ENCODE results near the gene ERLEC1.

The ERLEC1 gene

DNA sequence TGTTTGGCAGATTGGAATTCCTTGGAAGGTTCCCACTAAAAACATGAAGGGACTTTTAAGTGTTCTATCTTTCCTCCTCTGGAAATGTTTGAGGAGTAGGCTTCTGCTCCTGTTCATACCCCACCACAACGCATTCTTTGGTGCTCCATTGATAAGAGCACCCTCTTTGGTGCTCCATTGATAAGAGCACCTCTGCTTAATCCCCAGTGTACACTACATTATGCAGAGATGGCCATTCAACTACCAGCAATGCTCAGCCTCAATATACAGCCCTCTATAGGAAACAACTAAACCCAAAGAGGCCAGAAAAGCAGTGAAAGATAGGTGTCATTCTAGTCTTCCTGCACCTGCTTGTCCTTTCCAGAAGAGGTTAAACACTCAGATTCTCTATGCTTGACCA lies 21.1 kb upstream of the ERLEC1 start:
- in situ Hi-C loops (cut with HindIII; ENCODE audit: low pct_ligation_motif_present, low sequenced_read_pairs) = no loop called here

DNA sequence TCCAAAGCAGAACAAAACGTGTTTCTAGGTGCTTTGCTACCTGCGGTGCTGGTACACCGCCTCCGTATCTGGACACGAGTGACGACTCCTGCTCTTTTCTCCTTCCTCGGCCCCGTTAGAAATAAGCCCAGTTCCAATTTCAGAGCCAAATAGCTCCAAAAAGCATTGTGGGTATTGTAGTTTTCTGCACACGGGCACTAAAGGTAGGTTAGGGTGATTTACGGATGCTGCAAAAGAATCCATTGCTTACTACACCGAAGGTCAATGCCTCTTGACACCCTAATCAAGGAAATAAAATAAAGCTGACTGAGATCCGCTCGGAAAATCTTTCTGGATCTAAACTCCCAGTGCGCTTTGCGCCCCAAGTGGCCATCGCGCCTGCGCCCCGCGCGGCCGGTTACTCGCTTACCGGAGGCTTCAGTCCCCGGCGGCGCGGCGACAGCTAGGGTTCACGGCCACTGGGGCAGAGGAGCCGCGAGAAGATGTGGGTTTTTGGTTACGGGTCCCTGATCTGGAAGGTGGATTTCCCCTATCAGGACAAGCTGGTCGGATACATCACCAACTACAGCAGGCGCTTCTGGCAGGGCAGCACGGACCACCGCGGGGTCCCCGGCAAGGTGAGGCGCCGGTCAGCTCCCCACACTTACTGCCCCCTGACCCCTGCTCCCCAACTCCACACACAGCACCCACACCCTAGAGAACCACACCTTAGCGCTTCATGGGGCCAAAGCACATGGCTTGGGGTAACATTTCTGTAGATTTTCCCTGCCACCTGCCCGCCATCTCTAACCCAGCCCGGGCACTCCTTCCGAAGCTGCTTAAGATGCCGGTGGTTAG lies 19.2 kb upstream of the ERLEC1 start, which contains the start of gene CHAC2:
CHAC2 (plus strand) TSS at position 400 of the 837 bp plus-strand sequence; CDS start at position 483, 83 bp downstream.
- TF ChIP-seq, protein P1, sequence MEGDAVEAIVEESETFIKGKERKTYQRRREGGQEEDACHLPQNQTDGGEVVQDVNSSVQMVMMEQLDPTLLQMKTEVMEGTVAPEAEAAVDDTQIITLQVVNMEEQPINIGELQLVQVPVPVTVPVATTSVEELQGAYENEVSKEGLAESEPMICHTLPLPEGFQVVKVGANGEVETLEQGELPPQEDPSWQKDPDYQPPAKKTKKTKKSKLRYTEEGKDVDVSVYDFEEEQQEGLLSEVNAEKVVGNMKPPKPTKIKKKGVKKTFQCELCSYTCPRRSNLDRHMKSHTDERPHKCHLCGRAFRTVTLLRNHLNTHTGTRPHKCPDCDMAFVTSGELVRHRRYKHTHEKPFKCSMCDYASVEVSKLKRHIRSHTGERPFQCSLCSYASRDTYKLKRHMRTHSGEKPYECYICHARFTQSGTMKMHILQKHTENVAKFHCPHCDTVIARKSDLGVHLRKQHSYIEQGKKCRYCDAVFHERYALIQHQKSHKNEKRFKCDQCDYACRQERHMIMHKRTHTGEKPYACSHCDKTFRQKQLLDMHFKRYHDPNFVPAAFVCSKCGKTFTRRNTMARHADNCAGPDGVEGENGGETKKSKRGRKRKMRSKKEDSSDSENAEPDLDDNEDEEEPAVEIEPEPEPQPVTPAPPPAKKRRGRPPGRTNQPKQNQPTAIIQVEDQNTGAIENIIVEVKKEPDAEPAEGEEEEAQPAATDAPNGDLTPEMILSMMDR (IDR thresholded peaks at IDR 0.05; ENCODE audit: low read depth, low read length, missing control alignments) = peak; percentile 69
- peak; percentile 74 for DNase-seq
- H3K27ac ChIP-seq = peak within 1 kb of the TSS; percentile 78
- in situ Hi-C loops (cut with HindIII; ENCODE audit: low pct_ligation_motif_present, low sequenced_read_pairs) = no loop called here
- H3K27me3 ChIP-seq (replicated peaks) = no peaks in the 10 kb centered on the region
- H3K36me3 ChIP-seq (replicated peaks) = no peaks in the 10 kb centered on the region
- peak within 1 kb of the TSS; percentile 85 for H3K4me3 ChIP-seq (ENCODE audit: low read depth, low read length)

More for the DNA sequence above, 21.1 kb upstream of the ERLEC1 start:
- Histone ChIP-seq H3K4me3 (ENCODE audit: low read depth, low read length) (no peak overlapping the region), H3K27ac (no peak overlapping the region), H3K27me3 (replicated peaks) (no peaks in the 10 kb centered on the region), H3K36me3 (replicated peaks) (no peaks in the 10 kb centered on the region)
- DNase-seq = no peak
- TF ChIP-seq, protein P1 (IDR thresholded peaks at IDR 0.05; ENCODE audit: low read depth, low read length, missing control alignments) = no peak

DNA sequence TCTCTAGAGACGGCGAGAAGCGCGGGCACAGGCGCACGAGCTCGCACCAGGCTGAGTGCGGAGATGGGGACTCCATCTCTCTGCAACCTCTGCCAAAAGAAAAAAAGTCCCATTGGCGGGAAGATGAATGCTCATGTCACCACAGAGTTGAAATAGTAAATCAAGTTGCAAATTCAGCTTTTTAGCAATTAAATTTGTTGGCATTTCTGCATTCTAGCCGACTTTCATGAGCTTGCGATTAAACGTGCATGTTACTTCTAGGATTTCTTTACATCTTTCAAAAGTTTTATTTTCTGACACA lies 18.7 kb upstream of the ERLEC1 start:
- in situ Hi-C loops (cut with HindIII; ENCODE audit: low pct_ligation_motif_present, low sequenced_read_pairs) = no loop called here
- H3K27ac ChIP-seq = peak overlapping the region; percentile 78
- no peak for DNase-seq
- H3K36me3 ChIP-seq (replicated peaks) = no peaks in the 10 kb centered on the region
- peak overlapping the region; percentile 85 for H3K4me3 ChIP-seq (ENCODE audit: low read depth, low read length)
- TF ChIP-seq, protein P1 (IDR thresholded peaks at IDR 0.05; ENCODE audit: low read depth, low read length, missing control alignments) = no peak
- H3K27me3 ChIP-seq (replicated peaks) = no peaks in the 10 kb centered on the region

DNA sequence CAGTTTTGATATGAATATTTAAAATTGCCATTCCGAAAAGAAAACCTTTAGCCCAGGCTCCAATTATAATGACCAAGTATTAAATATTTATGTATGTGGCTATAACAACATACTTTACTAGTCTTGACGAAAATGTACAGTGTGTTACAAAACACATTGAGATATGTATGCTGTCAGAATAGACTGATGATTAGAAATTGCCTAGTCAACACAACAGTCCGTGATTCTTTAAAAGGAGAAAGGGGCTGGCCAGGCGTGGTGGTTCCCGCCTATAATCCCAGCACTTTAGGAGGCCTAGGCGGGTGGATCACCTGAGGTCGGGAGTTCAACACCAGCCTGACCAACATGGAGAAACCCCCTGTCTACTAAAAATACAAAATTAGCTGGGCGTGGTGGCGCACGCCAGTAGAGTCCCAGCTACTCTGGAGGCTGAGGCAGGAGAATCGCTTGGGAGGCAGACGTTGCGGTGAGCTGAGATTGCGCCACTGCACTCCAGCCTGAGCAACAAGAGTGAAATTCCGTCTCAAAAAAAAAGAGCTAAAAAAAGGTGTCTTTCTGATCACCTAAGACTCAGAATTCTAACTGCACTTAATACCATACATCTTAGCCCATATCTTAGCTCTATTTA lies 17.4 kb upstream of the ERLEC1 start:
- in situ Hi-C loops (cut with HindIII; ENCODE audit: low pct_ligation_motif_present, low sequenced_read_pairs) = no loop called here
- DNase-seq = no peak
- TF ChIP-seq, protein P1 (IDR thresholded peaks at IDR 0.05; ENCODE audit: low read depth, low read length, missing control alignments) = no peak
- no peaks in the 10 kb centered on the region for H3K36me3 ChIP-seq (replicated peaks)
- no peak overlapping the region for H3K4me3 ChIP-seq (ENCODE audit: low read depth, low read length)
- no peak overlapping the region for H3K27ac ChIP-seq
- H3K27me3 ChIP-seq (replicated peaks) = no peaks in the 10 kb centered on the region

DNA sequence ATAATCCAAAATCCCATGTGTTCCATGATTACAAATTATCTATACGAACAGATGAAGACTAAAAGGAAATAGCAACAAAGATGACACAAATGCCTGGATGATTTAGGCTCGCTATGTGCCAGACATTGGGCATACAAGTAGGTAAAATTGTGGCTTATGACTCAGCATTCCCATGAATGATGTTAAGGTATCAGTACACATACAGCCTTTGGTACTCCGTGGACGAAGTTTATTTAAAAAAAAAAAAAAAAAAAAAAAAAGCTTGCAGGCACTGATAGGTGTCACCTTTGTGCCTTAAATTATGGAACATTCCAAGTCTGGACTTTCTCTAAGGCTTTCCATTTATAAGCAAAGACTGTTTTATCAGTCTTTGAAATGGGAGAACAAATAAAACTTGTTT lies 16.6 kb upstream of the ERLEC1 start:
- in situ Hi-C loops (cut with HindIII; ENCODE audit: low pct_ligation_motif_present, low sequenced_read_pairs) = no loop called here
- Histone ChIP-seq H3K4me3 (ENCODE audit: low read depth, low read length) (no peak overlapping the region), H3K27me3 (replicated peaks) (no peaks in the 10 kb centered on the region), H3K36me3 (replicated peaks) (no peaks in the 10 kb centered on the region), H3K27ac (no peak overlapping the region)
- TF ChIP-seq, protein P1 (IDR thresholded peaks at IDR 0.05; ENCODE audit: low read depth, low read length, missing control alignments) = no peak
- DNase-seq = no peak
